Right lobe of liver (tissue), 4 donors: ENCODE measurements around the gene CRK.

Experiments
- POLR2A ChIP-seq: fragments of 450-650 bp; IDR thresholded peaks from one replicate; pipeline ENCODE4 v1.6.1; 2017; ENCODE audit warnings: antibody characterized with exemption, mild to moderate bottlenecking
- TF ChIP-seq, protein P1 (sequence below), 4 donors: fragments of 200-600 bp in 3 of 4; fragments of 450-650 bp in 1 of 4; IDR thresholded peaks; one replicate each; pipeline versions ENCODE4 v1.5.1 to v1.8.0; 2016 to 2022; ENCODE audit warnings: antibody characterized with exemption in 4 of 4, mild to moderate bottlenecking in 2 of 4
- donor health status: DM: no; HTN: no; CAD: no.
- donor health status: DM: no; HTN: no; CAD: no.
- donor health status: DM: no; HTN: yes; CAD: no.

DNA sequence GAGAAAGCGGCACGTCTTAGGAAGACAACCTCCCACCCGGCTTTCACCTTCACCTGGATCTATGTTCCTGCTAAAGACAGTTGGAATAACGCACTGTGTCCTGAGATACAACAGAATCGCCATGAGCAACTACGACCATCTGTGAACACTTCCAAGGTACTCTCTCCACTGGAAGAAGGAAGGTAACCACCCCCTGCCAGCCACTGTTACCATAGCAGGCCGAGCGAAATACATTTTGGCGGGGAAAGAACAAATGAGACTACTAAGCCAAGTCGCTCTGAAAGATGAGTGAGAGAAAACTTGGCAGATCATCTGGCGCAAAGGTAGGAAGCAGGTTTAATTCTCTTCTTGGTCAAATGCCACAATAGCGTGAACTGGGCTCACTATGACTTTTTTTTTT lies 9.8 kb downstream of the CRK start:
- TF ChIP-seq POLR2A = no peak
- TF ChIP-seq, protein P1, sequence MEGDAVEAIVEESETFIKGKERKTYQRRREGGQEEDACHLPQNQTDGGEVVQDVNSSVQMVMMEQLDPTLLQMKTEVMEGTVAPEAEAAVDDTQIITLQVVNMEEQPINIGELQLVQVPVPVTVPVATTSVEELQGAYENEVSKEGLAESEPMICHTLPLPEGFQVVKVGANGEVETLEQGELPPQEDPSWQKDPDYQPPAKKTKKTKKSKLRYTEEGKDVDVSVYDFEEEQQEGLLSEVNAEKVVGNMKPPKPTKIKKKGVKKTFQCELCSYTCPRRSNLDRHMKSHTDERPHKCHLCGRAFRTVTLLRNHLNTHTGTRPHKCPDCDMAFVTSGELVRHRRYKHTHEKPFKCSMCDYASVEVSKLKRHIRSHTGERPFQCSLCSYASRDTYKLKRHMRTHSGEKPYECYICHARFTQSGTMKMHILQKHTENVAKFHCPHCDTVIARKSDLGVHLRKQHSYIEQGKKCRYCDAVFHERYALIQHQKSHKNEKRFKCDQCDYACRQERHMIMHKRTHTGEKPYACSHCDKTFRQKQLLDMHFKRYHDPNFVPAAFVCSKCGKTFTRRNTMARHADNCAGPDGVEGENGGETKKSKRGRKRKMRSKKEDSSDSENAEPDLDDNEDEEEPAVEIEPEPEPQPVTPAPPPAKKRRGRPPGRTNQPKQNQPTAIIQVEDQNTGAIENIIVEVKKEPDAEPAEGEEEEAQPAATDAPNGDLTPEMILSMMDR (IDR thresholded peaks at IDR 0.05) = no peak
